Endothelial cell of umbilical vein (primary cell): ENCODE measurements around the gene ANK2. TPM values are rescaled to one million over a fixed set of nuclear protein-coding genes. Genes with fewer than 3 reads are reported as not detected.

Experiments used
- BruUV-seq: library from RNA; stranded (reverse); fragments of 400-500 nt; replicated peaks from 2 replicates; lab custom pipeline; 2021; lab: Mats Ljungman, UMichigan
- CTCF ChIA-PET: fragments of 300-600, 350-600 bp; sonication (Branson Sonifier 250); formaldehyde crosslinking; loops from one replicate; lab custom pipeline; 2021; ENCODE audit warnings: antibody characterized with exemption, inconsistent platforms; lab: Charles Lee
- POLR2A ChIA-PET: fragments of 300-600, 350-600 bp; sonication (Branson Sonifier 250); formaldehyde crosslinking; loops from one replicate; lab custom pipeline; 2021; ENCODE audit warnings: antibody characterized with exemption, inconsistent platforms; lab: Charles Lee
- DNase-seq: peaks from one replicate; pipeline ENCODE4 v3.0.0-alpha.2; 2011; ENCODE audit warnings: low read depth, low spot score
- FAIRE-seq: peaks from 2 replicates; lab custom pipeline; 2011; peaks lifted over from hg19 to GRCh38; lab: Jason Lieb, UNC
- H2AFZ ChIP-seq: 2 replicates; pipeline ENCODE4 v1.6.0; 2012; ENCODE audit warnings: low read depth, low read length, control low read depth, inconsistent platforms
- H3K27ac ChIP-seq: 2 replicates; pipeline ENCODE4 v1.5.1; 2011; ENCODE audit warnings: low read depth, mild to moderate bottlenecking, control low read depth, low read length, moderate library complexity; ENCODE audit not compliant: insufficient read depth
- H3K27me3 ChIP-seq, 2 experiments: 2 replicates each; pipeline versions ENCODE4 v1.6.0 to v1.6.1; 2011; ENCODE audit warnings: low read length in 2 of 2, mixed read lengths in 1 of 2; ENCODE audit not compliant: control insufficient read depth in 2 of 2, insufficient read depth in 2 of 2
- H3K36me3 ChIP-seq, 2 experiments: 2 replicates in 1 of 2; 3 replicates in 1 of 2; pipeline ENCODE4 v1.5.1; 2011; ENCODE audit warnings: low read length in 2 of 2, mild to moderate bottlenecking in 1 of 2, moderate library complexity in 1 of 2; ENCODE audit not compliant: control insufficient read depth in 2 of 2, insufficient read depth in 2 of 2; ENCODE audit errors: extremely low read depth in 1 of 2
- H3K4me1 ChIP-seq: 3 replicates; pipeline ENCODE4 v1.5.1; 2011; ENCODE audit warnings: mild to moderate bottlenecking, low read length; ENCODE audit not compliant: control insufficient read depth, insufficient read depth; ENCODE audit errors: extremely low read depth
- H3K4me2 ChIP-seq: 2 replicates; pipeline ENCODE4 v1.6.1; 2011; ENCODE audit warnings: low read length, control low read depth, mixed read lengths; ENCODE audit not compliant: insufficient read depth
- H3K4me3 ChIP-seq, 3 experiments: fragments of 200-600 bp in 1 of 3; sonication (generic), shearing (Covaris generic) in 1 of 3; replicated peaks in 1 of 3; 2 replicates each; pipeline ENCODE4 v1.5.1; 2011 to 2016; ENCODE audit warnings: control low read depth in 3 of 3, low read length in 3 of 3, mild to moderate bottlenecking in 2 of 3, inconsistent platforms in 1 of 3, low read depth in 1 of 3, moderate library complexity in 1 of 3; ENCODE audit not compliant: insufficient read depth in 1 of 3
- H3K79me2 ChIP-seq: 2 replicates; pipeline ENCODE4 v1.6.0; 2012; ENCODE audit warnings: low read length, inconsistent platforms; ENCODE audit not compliant: control insufficient read depth, insufficient read depth
- H3K9ac ChIP-seq: replicated peaks from 2 replicates; pipeline ENCODE3; 2011; ENCODE audit warnings: low read length, control low read depth; ENCODE audit not compliant: insufficient read depth; ENCODE audit errors: extremely low read depth
- H3K9me1 ChIP-seq: replicated peaks from 3 replicates; pipeline ENCODE4 v1.6.0; 2011; ENCODE audit warnings: mild to moderate bottlenecking, low read length; ENCODE audit not compliant: control insufficient read depth, insufficient read depth; ENCODE audit errors: extremely low read depth
- H3K9me3 ChIP-seq: replicated peaks from 2 replicates; pipeline ENCODE4 v1.5.1; 2012; ENCODE audit warnings: low read length, inconsistent platforms; ENCODE audit not compliant: control insufficient read depth, insufficient read depth
- H4K20me1 ChIP-seq: replicated peaks from 2 replicates; pipeline ENCODE3; 2011; ENCODE audit warnings: mild to moderate bottlenecking, low read length; ENCODE audit not compliant: control insufficient read depth, insufficient read depth; ENCODE audit errors: extremely low read depth
- CTCF ChIP-seq, 2 donors: IDR thresholded peaks; 1 replicate in 1 of 2; 2 replicates in 1 of 2; pipeline ENCODE4 v1.5.1; 2011; ENCODE audit warnings: low read length in 2 of 2, mild to moderate bottlenecking in 2 of 2, moderate library complexity in 2 of 2, control low read depth in 1 of 2, inconsistent platforms in 1 of 2, low read depth in 1 of 2; ENCODE audit not compliant: insufficient read depth in 1 of 2; ENCODE audit errors: extremely low read depth in 1 of 2
- EZH2 ChIP-seq: IDR thresholded peaks from 2 replicates; pipeline ENCODE4 v1.6.1; 2012; ENCODE audit warnings: borderline replicate concordance, low read depth, mild to moderate bottlenecking, moderate library complexity, low read length, inconsistent platforms; ENCODE audit not compliant: severe bottlenecking
- FOS ChIP-seq: IDR thresholded peaks from 2 replicates; pipeline ENCODE4 v1.6.1; 2011; ENCODE audit warnings: mild to moderate bottlenecking, low read length, moderate library complexity, borderline replicate concordance; ENCODE audit not compliant: insufficient read depth
- GATA2 ChIP-seq: IDR thresholded peaks from 2 replicates; pipeline ENCODE4 v1.7.0; 2011; ENCODE audit warnings: low read depth, mild to moderate bottlenecking, moderate library complexity, mixed read lengths, low read length; ENCODE audit not compliant: insufficient read length, insufficient read depth
- MYC ChIP-seq: IDR thresholded peaks from one replicate; pipeline ENCODE4 v1.6.1; 2011; ENCODE audit warnings: mild to moderate bottlenecking, low read depth, low read length
- dilution Hi-C: fragments of 300-500 bp; cut with MboI; formaldehyde crosslinking; loops from one replicate; pipeline ENCODE4 v1.15.0; 2019; ENCODE audit warnings: low sequenced_read_pairs; ENCODE audit not compliant: extremely low pct_ligation_motif_present
- intact Hi-C: fragments of 100-400 bp; cut with micrococcal nuclease; formaldehyde crosslinking; loops from one replicate; pipeline ENCODE4 v1.10.0; 2022
- polyA plus RNA-seq, 4 experiments: library from polyadenylated mRNA; depleted of rRNA in 3 of 4; stranded (reverse) in 3 of 4; unstranded in 1 of 4; fragments of >200 nt; gene quantifications; 2 replicates each; pipeline versions ENCODE4 v1.2.1 to v1.2.3, GENCODE V29; 2011 to 2012; ENCODE audit warnings: missing spikeins in 1 of 4
- total RNA-seq: library from RNA; stranded (reverse); gene quantifications from 2 replicates; pipeline ENCODE4 v1.2.3, GENCODE V29; 2021
- TF ChIP-seq, protein P1 (sequence below): IDR thresholded peaks from 2 replicates; pipeline ENCODE4 v1.6.1; 2011; ENCODE audit not compliant: insufficient read depth, insufficient read length

Gene ANK2
- total and polyA plus RNA-seq, 2 donors (not counting 3 experiments of a cell fraction or from before 2014, with no cell fraction given), result not detected

- Histone ChIP-seq H3K27me3 (no peaks in the 10 kb centered on the region), H3K79me2 (no peaks in the 10 kb centered on the region), H3K9ac (no peak overlapping the region), H3K4me2 (no peak overlapping the region), H3K9me1 (no peaks in the 10 kb centered on the region), H3K4me1 (no peaks in the 10 kb centered on the region), H3K27ac (no peak overlapping the region), H3K36me3 (no peaks in the 10 kb centered on the region), H2AFZ (no peak overlapping the region), H3K9me3 (no peaks in the 10 kb centered on the region), H3K4me3 (no peak overlapping the region), H4K20me1 (no peaks in the 10 kb centered on the region)
- POLR2A ChIA-PET, result no interaction called here
- BruUV-seq, result no TSS peak
- dilution Hi-C loops (no loop called here), intact Hi-C loops (no loop called here)
- CTCF ChIA-PET, result no interaction called here
- FAIRE-seq (no peak), DNase-seq (no peak)
- TF ChIP-seq, protein P1, sequence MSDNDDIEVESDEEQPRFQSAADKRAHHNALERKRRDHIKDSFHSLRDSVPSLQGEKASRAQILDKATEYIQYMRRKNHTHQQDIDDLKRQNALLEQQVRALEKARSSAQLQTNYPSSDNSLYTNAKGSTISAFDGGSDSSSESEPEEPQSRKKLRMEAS, result no peak
- TF ChIP-seq FOS, result no peak
- TF ChIP-seq GATA2, result no peak
- no peak for TF ChIP-seq EZH2
- no peak for TF ChIP-seq MYC
- TF ChIP-seq CTCF (IDR thresholded peaks at IDR 0.05; ENCODE audit: extremely low read depth in 1 of 2, insufficient read depth in 1 of 2, low read depth in 1 of 2, low read length in 2 of 2), result no peak
These were observed 44.9 kb downstream of the ANK2 start for GRCh38 chr4:113094331-113094730.
